Neural progenitor cell (in vitro differentiated cells): ENCODE data around the gene PACRG.

ENCODE experiments used
- EZH2 ChIP-seq: fragments of 200-600 bp; sonication (generic); IDR thresholded peaks from 2 replicates; pipeline ENCODE4 v1.6.1; 2017; ENCODE audit warnings: antibody characterized with exemption, mild to moderate bottlenecking, moderate library complexity
- TF ChIP-seq, protein P1 (sequence below): fragments of 200-600 bp; sonication (generic); IDR thresholded peaks from 2 replicates; pipeline ENCODE4 v1.5.1; 2017; ENCODE audit warnings: antibody characterized with exemption, mild to moderate bottlenecking

DNA sequence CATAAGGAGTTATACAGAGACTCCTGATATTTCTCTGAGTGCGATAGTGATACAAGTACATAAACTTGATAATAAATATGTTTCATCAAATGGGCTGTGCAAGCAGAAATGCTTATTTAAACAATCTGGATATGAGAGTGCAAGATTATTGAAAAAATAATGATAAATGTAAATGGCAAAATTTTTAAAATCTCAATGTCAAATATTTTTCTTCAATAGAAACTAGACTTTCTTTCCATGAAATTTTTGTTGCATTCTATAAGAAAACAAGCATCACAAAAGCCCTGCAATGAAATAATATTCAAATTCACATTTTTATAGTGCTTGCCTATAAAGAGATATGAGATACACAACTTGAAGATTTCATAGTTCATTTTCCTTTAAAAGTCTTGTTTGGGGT lies 2.7 kb downstream of the PACRG start:
- no peak for TF ChIP-seq EZH2
- TF ChIP-seq, protein P1, sequence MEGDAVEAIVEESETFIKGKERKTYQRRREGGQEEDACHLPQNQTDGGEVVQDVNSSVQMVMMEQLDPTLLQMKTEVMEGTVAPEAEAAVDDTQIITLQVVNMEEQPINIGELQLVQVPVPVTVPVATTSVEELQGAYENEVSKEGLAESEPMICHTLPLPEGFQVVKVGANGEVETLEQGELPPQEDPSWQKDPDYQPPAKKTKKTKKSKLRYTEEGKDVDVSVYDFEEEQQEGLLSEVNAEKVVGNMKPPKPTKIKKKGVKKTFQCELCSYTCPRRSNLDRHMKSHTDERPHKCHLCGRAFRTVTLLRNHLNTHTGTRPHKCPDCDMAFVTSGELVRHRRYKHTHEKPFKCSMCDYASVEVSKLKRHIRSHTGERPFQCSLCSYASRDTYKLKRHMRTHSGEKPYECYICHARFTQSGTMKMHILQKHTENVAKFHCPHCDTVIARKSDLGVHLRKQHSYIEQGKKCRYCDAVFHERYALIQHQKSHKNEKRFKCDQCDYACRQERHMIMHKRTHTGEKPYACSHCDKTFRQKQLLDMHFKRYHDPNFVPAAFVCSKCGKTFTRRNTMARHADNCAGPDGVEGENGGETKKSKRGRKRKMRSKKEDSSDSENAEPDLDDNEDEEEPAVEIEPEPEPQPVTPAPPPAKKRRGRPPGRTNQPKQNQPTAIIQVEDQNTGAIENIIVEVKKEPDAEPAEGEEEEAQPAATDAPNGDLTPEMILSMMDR: no peak
